ENCODE data around the gene ELF5. TPM values are rescaled to one million over a fixed set of nuclear protein-coding genes. Genes with fewer than 3 reads are reported as not detected.

Gene ELF5
- total RNA-seq, 1 donor: under 0.01 TPM

DNA sequence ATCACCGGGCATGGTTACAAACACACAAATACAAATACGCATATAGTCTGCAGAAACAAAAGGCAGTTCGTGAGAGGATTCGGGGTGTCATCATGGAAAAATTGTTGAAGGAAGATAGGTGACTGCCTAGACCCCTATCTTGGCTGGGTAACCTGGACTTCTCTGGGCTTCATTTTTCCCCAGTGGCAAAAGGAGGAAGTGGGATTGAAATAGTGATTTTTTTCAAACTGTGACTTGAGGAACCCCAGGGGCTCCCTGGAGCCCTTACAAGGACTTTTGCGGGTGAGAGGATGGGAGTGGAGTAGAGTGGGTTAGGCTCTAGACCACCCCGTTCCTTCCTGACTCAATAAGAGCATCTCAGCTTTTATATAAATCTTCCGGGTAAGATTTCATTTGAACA, 1.0 kb upstream of the ELF5 start:
- no peak for DNase-seq (ENCODE audit: low read depth)
- TF ChIP-seq, protein P1, sequence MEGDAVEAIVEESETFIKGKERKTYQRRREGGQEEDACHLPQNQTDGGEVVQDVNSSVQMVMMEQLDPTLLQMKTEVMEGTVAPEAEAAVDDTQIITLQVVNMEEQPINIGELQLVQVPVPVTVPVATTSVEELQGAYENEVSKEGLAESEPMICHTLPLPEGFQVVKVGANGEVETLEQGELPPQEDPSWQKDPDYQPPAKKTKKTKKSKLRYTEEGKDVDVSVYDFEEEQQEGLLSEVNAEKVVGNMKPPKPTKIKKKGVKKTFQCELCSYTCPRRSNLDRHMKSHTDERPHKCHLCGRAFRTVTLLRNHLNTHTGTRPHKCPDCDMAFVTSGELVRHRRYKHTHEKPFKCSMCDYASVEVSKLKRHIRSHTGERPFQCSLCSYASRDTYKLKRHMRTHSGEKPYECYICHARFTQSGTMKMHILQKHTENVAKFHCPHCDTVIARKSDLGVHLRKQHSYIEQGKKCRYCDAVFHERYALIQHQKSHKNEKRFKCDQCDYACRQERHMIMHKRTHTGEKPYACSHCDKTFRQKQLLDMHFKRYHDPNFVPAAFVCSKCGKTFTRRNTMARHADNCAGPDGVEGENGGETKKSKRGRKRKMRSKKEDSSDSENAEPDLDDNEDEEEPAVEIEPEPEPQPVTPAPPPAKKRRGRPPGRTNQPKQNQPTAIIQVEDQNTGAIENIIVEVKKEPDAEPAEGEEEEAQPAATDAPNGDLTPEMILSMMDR (IDR thresholded peaks at IDR 0.05; ENCODE audit: insufficient read depth, low read depth, low read length): no peak
- H3K4me3 ChIP-seq (ENCODE audit: low read depth, low read length): no peak overlapping the region

DNA sequence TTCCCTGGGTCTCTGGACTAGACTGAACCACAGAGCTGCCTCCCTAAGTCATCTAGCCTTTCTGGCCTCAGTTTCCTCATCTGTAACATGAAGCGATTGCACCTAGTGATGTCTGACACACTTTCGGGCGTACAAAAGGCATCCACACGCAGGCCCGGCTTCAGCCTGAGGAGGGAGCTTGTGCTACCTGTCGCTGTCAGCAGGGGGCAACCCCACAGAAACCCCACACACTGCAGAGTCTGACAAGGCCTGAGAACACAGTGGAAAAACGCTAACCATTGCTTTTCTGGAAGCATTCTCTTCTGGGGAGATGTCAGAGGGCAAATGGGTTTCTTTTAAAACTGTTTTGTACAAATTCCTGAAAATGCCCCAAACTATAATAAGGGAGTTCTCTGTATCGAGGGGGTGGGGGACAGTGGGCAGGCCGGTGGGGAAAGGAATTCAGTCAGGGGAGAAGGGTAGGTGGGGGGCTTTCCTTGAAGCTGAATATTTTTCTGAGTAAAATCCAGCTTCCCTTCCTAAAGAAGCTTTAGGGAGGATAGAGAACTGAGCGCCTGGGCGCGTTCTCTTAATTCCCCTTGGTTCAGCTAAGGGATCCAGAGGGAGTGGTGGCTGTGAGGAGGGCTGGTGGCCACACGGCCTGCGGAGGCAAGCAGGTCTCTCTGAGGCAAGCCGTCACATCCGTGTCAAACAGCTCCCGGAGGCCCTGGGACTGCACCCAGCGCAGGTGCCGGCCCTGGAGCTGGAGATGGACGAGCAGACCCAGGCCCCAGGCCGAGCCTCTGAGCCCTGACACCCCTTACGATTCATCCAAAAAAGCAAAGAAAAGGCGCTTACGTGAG, 533 bp downstream of the ELF5 start:
- no peak overlapping the region for H3K4me3 ChIP-seq (ENCODE audit: low read depth, low read length)
- DNase-seq (ENCODE audit: low read depth): peak; percentile 53
- TF ChIP-seq, protein P1 (IDR thresholded peaks at IDR 0.05; ENCODE audit: insufficient read depth, low read depth, low read length): peak; percentile 94

DNA sequence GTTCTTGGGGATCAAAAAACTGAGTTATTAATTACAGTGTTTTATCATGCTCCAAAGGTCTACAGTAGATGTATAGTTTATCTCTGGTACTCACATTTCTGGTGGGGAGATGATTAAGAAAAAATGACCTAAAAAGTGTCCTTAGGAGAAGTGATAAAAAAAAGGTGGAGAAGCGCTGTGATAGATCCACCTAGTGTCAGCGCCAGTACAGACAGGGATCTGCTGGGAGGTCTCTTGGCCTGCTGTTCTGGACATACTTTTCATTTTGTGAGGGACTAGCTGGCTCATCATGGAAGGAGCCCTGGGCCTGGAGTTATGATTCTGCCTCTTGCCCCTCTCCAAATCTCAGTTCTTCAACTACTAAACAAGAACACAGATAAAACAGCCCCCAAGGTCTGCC, 2.9 kb downstream of the ELF5 start:
- DNase-seq (ENCODE audit: low read depth): no peak
- TF ChIP-seq, protein P1 (IDR thresholded peaks at IDR 0.05; ENCODE audit: insufficient read depth, low read depth, low read length): no peak
- H3K4me3 ChIP-seq (ENCODE audit: low read depth, low read length): no peak overlapping the region

DNA sequence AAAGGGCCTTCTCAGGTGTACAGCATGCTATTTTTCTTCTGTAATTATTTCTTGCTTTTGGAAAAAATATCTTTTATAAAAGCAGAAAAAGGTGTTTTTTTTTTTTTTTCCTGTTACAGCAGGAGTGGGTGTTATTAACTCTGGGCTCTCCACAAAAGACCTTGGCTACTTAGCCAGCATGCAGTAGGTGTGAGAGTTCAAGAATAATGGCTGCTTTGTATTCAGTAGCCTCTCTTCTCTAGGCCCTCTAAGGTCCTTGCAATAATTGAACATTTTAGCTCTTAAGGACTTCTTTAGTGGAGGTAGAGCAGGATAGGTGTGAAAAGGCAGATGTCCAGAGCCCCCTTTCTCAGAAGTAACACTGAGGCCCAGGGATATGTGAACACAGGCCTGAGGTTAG, 3.4 kb downstream of the ELF5 start:
- DNase-seq (ENCODE audit: low read depth): no peak
- no peak overlapping the region for H3K4me3 ChIP-seq (ENCODE audit: low read depth, low read length)
- TF ChIP-seq, protein P1 (IDR thresholded peaks at IDR 0.05; ENCODE audit: insufficient read depth, low read depth, low read length): no peak

DNA sequence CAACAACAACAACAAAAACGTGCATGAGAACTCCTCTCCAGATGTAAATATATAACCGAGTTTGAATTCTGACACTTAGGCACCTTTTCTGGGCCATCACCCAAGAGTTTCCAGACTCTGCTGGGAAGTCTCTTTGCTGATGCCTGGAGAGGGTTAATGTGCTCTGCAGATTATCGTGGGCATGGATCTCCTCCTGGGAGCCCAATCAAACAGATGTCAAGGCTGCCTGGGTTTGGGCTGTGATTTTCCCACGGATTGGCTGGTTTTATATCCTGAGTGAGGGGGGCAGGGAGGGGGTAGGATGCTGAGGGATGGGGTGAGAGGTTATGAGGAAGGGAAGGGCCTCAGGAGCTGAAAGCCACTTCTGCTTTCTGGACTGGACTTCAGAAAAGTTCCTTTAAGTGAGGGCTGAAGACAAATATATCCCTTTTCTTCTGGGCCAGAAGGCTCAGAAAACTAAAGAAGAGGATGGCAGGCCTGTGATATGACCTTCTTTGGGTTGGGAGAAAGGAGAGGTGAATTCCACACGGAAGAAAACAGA, 4.2 kb downstream of the ELF5 start:
- no peak for DNase-seq (ENCODE audit: low read depth)
- no peak overlapping the region for H3K4me3 ChIP-seq (ENCODE audit: low read depth, low read length)
- TF ChIP-seq, protein P1 (IDR thresholded peaks at IDR 0.05; ENCODE audit: insufficient read depth, low read depth, low read length): no peak

DNA sequence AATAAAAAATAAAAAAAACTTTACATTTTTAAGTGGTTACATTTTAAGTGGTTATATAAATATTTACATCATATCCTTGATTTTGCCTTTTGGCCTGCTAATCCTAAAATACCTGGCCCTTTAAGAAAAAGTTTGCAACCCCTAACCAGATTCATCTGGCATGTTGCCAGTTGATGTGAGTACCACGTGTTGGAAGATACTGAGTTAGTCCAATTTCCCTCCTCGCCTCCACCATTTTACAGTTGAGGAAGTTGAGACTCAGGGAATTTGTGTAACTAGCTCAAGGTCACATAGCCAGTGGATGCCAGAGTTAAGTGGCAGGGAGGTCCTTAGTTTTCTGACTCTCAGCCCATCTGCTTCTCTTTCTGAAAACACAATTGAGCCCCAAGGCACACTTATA, 5.1 kb downstream of the ELF5 start:
- no peak for DNase-seq (ENCODE audit: low read depth)
- TF ChIP-seq, protein P1 (IDR thresholded peaks at IDR 0.05; ENCODE audit: insufficient read depth, low read depth, low read length): no peak
- no peak overlapping the region for H3K4me3 ChIP-seq (ENCODE audit: low read depth, low read length)

Measured in fibroblast of villous mesenchyme (primary cell).